ENCODE data around the gene CRB2.

CRB2 gene

DNA sequence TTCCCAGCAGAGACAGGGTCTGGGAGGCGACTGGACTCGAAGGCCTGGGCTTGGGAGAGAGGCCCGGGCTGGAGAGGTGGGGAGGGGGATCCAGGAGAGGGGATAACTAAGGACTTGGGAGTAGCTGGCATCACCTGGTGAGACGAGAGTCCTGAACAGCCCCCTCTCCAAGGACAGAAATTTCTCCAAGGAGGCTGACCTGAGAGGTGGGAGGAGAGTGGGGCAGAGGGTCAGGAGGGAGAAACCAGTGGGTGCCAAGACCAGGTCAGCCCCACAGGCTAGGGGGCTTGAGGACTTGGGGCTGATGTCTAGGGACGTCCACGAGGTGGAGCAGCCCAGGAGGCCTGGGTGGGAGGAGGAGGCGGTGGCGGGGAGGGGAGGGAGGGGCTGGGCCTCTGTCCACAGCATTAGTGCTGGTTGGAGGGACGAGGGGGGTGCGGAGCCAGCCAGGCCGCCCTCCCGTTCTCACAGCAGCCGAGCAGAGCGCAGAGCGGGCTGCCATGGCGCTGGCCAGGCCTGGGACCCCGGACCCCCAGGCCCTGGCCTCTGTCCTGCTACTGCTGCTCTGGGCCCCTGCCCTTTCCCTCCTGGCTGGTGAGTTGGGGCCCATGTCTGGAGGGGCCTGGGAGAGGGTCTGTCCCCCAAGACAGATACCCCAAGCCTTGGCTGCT, at the start of gene CRB2:
TSS of gene CRB2 (plus strand) at position 437 of the 671 bp plus-strand sequence. CDS start at position 501, 64 bp downstream.
- DNase-seq: peak; percentile 19

DNA sequence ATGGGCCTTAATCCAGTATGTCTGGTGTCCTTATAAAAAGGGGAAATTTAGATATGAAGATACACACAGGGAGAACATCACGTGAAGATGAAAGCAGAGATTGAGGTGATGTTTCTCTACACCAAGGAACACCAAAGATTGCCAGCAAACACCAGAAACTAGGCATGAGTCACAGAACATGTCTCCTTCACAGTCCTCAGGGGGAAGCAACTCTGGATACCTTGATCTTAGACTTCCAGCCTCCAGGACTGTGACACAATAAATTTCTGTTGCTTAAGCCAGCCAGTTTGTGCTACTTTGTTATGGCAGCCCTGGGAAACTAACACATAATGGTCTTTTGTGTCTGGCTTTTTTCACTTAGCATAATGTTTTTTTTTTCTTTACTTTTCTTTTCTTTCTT, 46.4 kb upstream of the CRB2 start:
- DNase-seq: no peak

- no peak for DNase-seq
These were observed 45.3 kb upstream of the CRB2 start for GRCh38 chr9:123310551-123311249.

DNA sequence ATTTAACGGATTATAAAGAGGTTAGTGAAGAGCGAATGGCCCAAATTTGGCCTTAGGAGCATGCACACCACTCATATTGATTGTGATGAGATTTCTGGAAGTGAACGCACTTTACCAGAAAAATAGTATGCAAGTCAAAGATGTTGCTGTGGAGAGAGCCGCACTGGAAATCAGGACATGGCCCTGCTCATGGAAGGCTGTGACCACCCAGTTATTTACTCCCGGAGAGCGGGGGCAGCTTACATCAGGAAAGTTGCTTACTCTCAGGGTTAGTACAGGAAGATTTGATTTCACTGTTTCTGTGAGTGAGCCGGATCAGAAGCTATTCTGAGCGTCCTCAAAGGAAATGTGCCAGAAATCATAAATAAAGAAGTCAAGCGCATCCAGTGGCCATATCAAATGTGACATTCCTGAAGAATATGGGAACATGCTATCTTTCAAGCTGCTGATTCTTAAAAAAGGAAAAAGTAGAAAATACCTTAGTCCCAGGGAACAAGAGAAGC, 44.7 kb upstream of the CRB2 start:
- DNase-seq: no peak

DNA sequence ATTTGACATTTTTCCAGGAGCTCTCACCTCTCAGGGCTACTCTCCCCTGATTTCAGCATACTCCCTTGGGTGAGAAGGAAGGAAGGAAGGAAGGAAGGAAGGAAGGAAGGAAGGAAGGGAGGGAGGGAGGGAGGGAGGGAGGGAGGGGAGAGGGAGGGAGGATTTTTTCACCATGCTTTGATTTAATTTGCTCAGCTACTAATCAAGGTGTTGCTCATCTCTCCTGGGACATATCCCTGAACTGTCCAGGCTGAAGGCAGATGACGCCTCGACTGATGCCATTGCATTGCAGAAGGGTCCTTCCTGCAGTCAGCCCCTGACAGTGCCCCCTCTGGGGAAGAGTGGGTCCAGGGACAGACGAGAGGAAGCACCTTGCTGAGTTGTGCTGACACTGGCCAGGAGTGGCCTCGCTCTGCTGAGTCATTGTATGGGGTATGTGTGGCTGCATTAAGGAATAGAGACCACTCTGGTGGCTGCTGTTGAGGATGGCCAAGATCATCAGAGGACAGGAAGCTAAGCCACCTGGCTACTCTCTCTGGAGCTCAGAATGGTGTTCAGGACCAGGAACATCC, 43.6 kb upstream of the CRB2 start:
- DNase-seq: no peak

DNA sequence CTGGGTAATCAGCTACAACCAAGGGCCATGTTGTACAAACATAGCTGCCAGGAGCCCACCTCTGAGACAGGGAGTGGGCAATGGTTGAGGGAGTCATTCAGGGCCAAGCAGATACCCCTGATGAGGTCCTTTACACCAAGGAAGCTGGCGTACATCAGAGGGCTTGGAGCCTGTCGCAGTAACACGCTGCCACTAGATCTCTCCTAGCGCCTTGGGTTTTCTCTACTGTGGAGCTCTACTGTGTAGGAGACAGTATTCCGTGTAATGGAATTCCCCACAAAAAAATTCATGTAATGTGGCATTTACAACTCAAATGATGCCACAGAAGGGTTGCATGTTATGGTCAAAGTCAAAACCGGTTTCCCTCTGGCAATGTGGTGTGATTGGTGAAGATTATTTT, 41.4 kb upstream of the CRB2 start:
- no peak for DNase-seq

GRCh38 chr9:123315635-123316034, 40.4 kb upstream of the CRB2 start:
- DNase-seq: no peak

DNA sequence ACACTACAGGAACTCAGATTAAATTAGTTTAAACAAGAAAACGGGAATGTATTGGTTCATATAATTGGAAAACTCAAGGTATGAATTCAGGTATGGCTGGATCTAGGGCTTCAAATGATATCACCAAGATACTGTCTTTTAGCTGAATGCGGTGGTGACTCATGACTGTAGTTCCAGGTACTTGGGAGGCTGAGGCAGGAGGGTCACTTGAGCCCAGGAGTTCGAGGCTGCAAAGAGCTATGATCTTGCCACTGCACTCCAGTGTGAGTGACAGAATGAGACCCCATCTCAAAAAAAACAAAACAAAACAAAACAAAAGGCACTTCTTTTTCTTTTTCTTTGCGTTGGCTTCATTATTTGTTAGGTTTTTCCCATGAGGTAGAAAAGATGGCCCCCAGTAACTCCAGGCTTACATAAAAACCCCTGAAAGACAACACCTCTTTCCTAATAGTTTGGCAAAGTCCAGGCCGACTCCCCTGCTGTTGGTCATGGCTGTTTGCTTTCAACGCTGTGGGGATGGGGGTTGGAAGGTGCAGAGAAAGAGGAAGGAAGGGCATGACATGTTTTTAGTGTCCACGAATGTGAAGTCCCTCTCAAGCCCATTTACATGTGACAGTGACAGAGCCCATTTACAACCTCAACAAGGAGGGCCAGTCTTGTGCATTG, 39.8 kb upstream of the CRB2 start:
- DNase-seq: no peak

GRCh38 chr9:123318202-123318601, 37.8 kb upstream of the CRB2 start:
- no peak for DNase-seq

DNA sequence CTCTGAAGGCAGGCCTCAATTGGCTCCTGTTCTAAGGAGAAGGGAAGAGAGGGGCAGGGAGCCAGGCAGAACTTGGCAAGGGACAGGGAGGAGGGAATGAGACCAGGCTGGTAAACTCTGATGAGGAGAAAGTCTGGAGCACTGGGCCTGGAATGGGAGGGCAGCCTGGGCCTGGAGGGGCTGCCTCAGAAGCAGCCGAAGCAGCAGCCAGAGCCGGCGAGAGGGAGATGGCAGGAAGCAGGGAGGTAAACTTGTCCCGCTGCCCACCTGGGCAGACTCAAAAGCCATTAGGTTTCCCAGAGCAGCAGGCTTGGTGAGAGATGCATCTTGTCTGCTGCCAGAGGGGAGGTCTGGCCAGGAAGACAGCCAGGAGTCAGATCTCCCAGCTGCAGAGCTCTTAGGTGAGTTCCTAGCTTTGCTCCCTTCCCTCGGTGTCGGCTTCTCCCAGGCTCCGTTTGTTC, 37.0 kb upstream of the CRB2 start:
- DNase-seq: no peak

GRCh38 chr9:123319541-123320339, 36.3 kb upstream of the CRB2 start:
- DNase-seq: no peak

DNA sequence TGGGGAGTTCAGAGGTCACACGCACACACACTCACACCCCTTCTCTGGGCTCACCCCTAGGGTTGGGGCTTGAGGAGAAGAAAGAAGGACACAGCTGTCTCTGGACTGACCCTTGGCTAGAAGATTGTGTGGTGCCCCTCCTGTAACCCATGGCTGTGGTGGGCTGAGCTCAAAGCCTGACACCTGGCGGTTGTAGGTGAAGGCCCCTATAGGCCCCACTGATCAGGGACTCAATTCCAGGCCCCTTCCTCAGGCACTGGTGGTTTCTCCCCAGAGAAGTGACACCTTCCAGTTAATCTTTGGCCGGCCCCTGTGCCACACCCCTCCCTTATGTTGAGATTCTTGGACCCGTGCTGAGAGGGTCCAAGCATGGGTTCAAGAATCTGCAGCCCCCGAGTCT, 35.2 kb upstream of the CRB2 start:
- no peak for DNase-seq

DNA sequence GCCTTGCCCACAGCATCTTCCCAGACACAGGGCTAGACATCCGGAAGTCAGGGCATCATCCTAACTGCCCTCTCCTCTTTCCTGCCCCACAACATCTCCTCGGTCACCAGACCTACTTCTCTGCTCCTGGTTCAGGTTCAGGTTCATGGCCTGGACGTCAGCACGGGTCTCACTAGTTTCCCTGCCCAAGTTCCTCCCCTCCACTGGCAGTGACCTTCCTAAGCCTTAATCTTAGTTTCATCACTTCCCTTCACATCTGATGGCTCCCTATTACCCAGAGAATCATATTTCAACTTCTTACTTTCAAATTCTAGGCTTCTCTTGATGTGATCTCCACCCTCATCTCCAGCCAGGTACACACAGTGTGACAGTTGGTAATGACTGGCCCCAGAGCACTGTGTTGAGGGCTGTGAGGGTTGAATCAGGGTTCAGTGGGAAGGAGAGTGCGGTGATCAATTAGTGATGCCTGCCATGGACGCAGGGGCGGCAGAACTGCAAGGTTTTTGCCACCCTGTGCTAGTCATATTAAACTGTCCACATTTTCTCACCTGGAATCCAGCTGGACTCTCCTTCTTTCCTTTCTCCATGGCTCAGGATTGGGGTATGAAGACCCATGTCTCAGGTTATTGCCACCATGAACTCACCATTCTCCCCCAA, 34.3 kb upstream of the CRB2 start:
- no peak for DNase-seq

DNA sequence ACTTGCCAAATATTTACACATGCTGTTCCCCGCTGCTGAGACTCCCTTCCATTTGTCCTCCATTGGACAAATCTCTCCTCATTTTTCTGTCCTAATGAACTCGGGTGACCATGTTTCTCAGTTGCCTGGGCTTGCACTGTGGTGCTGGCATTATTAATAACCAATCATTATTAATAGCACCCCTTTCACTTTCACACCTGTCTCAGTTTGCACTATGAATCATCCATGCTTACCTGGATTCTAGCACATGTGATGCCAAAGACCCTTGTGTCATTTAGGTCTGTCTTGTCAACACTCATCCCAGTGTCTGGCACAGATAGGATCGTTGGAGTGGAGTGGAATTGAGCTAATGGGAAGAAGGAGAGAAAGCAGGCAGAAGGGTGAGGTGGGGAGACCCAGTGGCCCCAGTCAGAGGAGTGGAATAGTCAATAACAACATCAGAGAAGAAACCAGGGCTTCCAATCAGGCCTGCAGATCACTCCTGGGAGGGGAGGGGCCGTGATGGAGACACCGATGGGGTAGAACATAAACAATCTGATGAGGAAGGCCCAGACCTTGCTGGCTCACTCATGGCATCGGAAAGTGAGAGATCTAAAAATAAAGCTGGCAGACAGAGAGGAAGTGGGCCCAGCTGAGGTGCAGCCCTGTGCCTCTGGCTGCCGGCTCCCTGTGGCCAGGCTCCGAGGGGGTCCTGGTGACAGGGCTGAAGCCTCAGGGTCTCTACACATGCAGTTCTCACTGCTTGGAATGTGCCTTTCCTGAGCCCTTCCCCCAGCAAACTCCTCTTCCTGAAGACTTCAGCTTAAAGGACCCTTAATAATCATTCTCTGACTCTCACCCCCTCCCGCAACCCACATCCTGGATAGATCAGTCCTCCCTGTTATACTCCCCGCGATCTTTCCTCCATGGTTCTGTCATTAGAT, 33.5 kb upstream of the CRB2 start:
- DNase-seq: no peak

GRCh38 chr9:123323196-123324013, 32.6 kb upstream of the CRB2 start:
- no peak for DNase-seq

DNA sequence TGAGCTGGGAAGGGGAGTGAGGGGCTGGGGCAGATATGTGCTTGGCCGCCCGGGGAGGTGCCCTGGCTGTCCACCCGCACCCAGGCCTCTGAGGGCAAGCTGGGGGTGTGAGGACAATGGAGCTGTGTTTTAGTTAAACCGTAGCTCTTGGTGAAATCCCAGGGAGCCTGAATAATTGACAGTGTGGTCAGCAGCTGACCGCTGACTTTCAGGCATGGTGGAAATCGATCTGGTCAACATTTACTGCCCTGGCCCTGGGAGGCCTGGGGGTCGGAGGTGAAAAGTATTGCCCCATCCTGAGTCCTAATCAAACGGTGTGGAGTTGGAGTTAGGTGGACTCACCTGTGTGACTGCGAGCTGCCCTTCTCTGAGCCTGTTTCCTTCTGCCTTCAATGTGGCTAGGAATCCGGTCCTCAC, 31.2 kb upstream of the CRB2 start:
- no peak for DNase-seq

- DNase-seq: no peak
These were observed 29.8 kb upstream of the CRB2 start for GRCh38 chr9:123326187-123326586.

GRCh38 chr9:123326662-123327093, 29.3 kb upstream of the CRB2 start:
- DNase-seq: no peak

- no peak for DNase-seq
These were observed 28.3 kb upstream of the CRB2 start for GRCh38 chr9:123327697-123328100.
